ENCODE data around the gene OTUD4. TPM values are rescaled to one million over a fixed set of nuclear protein-coding genes. Genes with fewer than 3 reads are reported as not detected.
"Not testable (repeated sequence)": the region's sequence is repeated elsewhere in the genome, so short reads cannot be mapped to it uniquely, and the experiment has no call there.

Gene OTUD4, protein sequence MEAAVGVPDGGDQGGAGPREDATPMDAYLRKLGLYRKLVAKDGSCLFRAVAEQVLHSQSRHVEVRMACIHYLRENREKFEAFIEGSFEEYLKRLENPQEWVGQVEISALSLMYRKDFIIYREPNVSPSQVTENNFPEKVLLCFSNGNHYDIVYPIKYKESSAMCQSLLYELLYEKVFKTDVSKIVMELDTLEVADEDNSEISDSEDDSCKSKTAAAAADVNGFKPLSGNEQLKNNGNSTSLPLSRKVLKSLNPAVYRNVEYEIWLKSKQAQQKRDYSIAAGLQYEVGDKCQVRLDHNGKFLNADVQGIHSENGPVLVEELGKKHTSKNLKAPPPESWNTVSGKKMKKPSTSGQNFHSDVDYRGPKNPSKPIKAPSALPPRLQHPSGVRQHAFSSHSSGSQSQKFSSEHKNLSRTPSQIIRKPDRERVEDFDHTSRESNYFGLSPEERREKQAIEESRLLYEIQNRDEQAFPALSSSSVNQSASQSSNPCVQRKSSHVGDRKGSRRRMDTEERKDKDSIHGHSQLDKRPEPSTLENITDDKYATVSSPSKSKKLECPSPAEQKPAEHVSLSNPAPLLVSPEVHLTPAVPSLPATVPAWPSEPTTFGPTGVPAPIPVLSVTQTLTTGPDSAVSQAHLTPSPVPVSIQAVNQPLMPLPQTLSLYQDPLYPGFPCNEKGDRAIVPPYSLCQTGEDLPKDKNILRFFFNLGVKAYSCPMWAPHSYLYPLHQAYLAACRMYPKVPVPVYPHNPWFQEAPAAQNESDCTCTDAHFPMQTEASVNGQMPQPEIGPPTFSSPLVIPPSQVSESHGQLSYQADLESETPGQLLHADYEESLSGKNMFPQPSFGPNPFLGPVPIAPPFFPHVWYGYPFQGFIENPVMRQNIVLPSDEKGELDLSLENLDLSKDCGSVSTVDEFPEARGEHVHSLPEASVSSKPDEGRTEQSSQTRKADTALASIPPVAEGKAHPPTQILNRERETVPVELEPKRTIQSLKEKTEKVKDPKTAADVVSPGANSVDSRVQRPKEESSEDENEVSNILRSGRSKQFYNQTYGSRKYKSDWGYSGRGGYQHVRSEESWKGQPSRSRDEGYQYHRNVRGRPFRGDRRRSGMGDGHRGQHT
- polyA plus RNA-seq: 10 to 100 TPM in 1 of 4 donors, 1 to 10 TPM in 3; 7.3 to 31.4 (median 8.9) TPM
- long read RNA-seq, donor 1, full-length matches to known transcripts: 5 of 12 reads
- long read RNA-seq, donor 1, partial matches to known transcripts: 7 of 12 reads
- long read RNA-seq, donor 1, other reads (novel, unspliced or antisense): 0 of 12 reads
- long read RNA-seq, donor 2: 0 reads
- long read RNA-seq, donor 3: 0 reads
- long read RNA-seq, donor 4: 0 reads
- long read RNA-seq, donor 5: 0 reads
- long read RNA-seq, donor 6, full-length matches to known transcripts: 2 of 2 reads
- long read RNA-seq, donor 6, partial matches to known transcripts: 0 of 2 reads
- long read RNA-seq, donor 6, other reads (novel, unspliced or antisense): 0 of 2 reads
- long read RNA-seq, donor 7, full-length matches to known transcripts: 2 of 66 reads
- long read RNA-seq, donor 7, partial matches to known transcripts: 58 of 66 reads
- long read RNA-seq, donor 7, other reads (novel, unspliced or antisense): 6 of 66 reads
- long read RNA-seq, donor 8: 0 reads
- long read RNA-seq, donor 9: 0 reads
- long read RNA-seq, donor 10, full-length matches to known transcripts: 1 of 1 reads
- long read RNA-seq, donor 10, partial matches to known transcripts: 0 of 1 reads
- long read RNA-seq, donor 10, other reads (novel, unspliced or antisense): 0 of 1 reads

DNA sequence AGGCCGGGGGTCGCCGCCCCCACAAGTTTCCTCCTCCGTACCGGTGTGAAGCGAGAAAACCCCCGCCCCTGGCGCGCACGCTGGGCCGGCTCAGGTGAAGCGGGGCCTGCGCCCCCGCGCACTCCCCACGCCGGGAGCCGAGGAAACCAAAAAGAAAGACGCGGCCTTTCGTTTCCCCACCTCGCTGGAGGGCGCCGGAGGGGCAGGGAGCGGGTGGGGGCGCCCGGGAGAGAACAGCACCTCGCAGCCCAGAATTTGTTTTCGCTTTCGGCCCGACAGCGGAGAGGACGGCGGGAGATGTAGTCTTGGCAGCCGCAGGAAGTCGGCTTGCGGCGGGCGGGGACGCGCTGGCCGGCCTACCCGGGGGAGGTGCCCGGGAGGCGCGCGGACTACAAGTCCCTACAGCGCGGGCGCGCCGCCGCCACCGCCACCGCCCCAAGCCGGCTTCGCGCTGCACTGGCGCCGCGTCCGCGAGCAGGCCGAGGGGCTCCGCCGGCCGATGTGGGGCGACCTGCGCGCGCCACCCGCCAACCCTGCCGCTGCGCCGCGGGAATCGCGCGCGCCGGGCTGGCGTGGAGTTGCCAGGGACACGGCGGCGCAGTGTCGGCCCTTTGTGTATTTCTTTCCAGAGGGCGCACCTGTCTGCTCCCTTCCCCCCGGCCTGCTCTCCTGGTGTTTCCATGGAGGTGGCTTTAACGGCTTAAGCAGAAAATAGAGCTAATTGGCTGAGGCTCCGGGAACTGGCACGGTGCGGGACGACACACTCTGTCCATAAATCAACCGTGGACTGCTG is at the start of gene OTUD4:
OTUD4 (minus strand) TSS at position 292 of the 793 bp plus-strand sequence. CDS start 616 bp downstream, outside the sequence.
- Histone ChIP-seq H3K9me3 (ENCODE audit: control insufficient read depth in 2 of 2, insufficient read depth in 1 of 2, low read depth in 1 of 2, low read length in 1 of 2) (no peaks in the 10 kb centered on the region), H3K4me1 (ENCODE audit: control insufficient read depth in 3 of 3, insufficient read depth in 2 of 3, low read depth in 1 of 3, low read length in 2 of 3) (peaks cover 0 to 9% (median 8%) of the 10 kb centered on the region in 3 donors), H3K4me3 (ENCODE audit: low read depth in 1 of 3, low read length in 3 of 3) (peak within 1 kb of the TSS; percentile 76 to 87 (median 87)), H3K27me3 (ENCODE audit: control insufficient read depth in 3 of 3, insufficient read depth in 3 of 3, low read length in 3 of 3) (no peaks in the 10 kb centered on the region), H3K27ac (ENCODE audit: low read depth in 1 of 3, low read length in 2 of 3) (peak within 1 kb of the TSS; percentile 97 to 98 (median 98)), H3K36me3 (ENCODE audit: control insufficient read depth in 3 of 3, insufficient read depth in 2 of 3, low read depth in 1 of 3, low read length in 3 of 3) (peaks cover 0 to 3% (median 0%) of the 10 kb centered on the region in 3 donors)
- WGBS, 3 donors: 0 to 1% (median 0%) methylated on average over 60 to 94 of the region's 94 CpGs
- DNase-seq (peak; percentile 93 to 98), FAIRE-seq (no peak)

DNA sequence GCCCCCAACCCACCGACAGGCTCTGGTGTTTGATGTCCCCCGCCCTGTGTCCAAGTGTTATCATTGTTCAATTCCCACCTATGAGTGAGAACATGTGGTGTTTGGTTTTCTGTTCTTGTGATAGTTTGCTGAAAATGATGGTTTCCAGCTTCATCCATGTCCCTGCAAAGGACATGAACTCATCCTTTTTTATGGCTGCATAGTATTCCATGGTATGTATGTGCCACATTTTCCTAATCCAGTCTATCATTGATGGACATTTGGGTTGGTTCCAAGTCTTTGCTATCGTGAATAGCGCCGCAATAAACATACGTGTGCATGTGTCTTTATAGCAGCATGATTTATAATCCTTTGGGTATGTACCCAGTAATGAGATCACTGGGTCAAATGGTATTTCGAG is 42.8 kb upstream of the OTUD4 start:
- 68 to 81% (median 78%) methylated on average over 7 of the region's 7 CpGs for WGBS, 3 donors
- H3K4me3 ChIP-seq (ENCODE audit: low read depth in 1 of 3, low read length in 3 of 3); H3K4me1 ChIP-seq (ENCODE audit: control insufficient read depth in 3 of 3, insufficient read depth in 2 of 3, low read depth in 1 of 3, low read length in 2 of 3); DNase-seq; H3K36me3 ChIP-seq (ENCODE audit: control insufficient read depth in 3 of 3, insufficient read depth in 2 of 3, low read depth in 1 of 3, low read length in 3 of 3); H3K27ac ChIP-seq (ENCODE audit: low read depth in 1 of 3, low read length in 2 of 3); H3K9me3 ChIP-seq (ENCODE audit: control insufficient read depth in 2 of 2, insufficient read depth in 1 of 2, low read depth in 1 of 2, low read length in 1 of 2); H3K27me3 ChIP-seq (ENCODE audit: control insufficient read depth in 3 of 3, insufficient read depth in 3 of 3, low read length in 3 of 3); FAIRE-seq: not testable (repeated sequence)

DNA sequence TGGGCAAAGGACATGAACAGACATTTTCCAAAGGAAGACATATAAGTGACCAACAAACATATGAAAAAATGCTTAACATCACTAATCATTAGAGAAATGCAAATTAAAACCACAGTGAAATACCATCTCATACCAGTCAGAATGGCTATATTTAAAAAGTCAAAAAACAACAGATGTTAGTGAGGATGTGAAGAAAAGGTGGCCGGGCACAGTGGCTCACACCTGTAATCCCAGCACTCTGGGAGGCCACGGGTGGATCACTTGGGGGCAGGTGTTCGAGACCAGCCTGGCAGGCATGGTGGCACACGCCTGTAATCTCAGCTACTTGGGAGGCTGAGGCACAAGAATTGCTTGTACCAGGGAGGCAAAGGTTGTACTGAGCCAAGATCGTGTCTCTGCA is 41.1 kb upstream of the OTUD4 start:
- H3K9me3 ChIP-seq (ENCODE audit: control insufficient read depth in 2 of 2, insufficient read depth in 1 of 2, low read depth in 1 of 2, low read length in 1 of 2); DNase-seq; H3K4me1 ChIP-seq (ENCODE audit: control insufficient read depth in 3 of 3, insufficient read depth in 2 of 3, low read depth in 1 of 3, low read length in 2 of 3); H3K36me3 ChIP-seq (ENCODE audit: control insufficient read depth in 3 of 3, insufficient read depth in 2 of 3, low read depth in 1 of 3, low read length in 3 of 3); H3K4me3 ChIP-seq (ENCODE audit: low read depth in 1 of 3, low read length in 3 of 3); H3K27ac ChIP-seq (ENCODE audit: low read depth in 1 of 3, low read length in 2 of 3); H3K27me3 ChIP-seq (ENCODE audit: control insufficient read depth in 3 of 3, insufficient read depth in 3 of 3, low read length in 3 of 3); FAIRE-seq: not testable (repeated sequence)
- WGBS, 3 donors: 69 to 88% (median 77%) methylated on average over 5 of the region's 5 CpGs

DNA sequence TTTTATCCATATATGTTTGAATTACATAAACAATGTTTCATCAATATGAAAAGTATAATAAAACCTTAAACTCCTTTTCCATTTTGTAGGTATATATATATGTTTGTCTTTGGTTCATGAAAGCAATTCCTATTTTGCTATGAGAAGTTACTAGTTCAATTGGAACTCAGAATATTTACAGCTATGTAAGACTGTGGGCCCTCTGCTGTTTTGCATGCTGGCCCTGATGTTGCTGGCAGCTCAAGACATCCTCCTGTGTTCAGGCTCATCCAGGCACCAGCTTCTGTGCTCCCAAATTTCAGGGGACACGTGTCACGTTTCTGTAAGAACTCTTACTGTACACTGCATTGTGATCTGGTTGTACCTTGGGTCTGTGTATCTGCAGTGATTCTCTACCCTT is 38.7 kb upstream of the OTUD4 start:
- no peak overlapping the region for H3K27ac ChIP-seq (ENCODE audit: low read depth in 1 of 3, low read length in 2 of 3)
- no peaks in the 10 kb centered on the region for H3K4me1 ChIP-seq (ENCODE audit: control insufficient read depth in 3 of 3, insufficient read depth in 2 of 3, low read depth in 1 of 3, low read length in 2 of 3)
- no peak overlapping the region for H3K4me3 ChIP-seq (ENCODE audit: low read depth in 1 of 3, low read length in 3 of 3)
- no peaks in the 10 kb centered on the region for H3K36me3 ChIP-seq (ENCODE audit: control insufficient read depth in 3 of 3, insufficient read depth in 2 of 3, low read depth in 1 of 3, low read length in 3 of 3)
- H3K27me3 ChIP-seq (ENCODE audit: control insufficient read depth in 3 of 3, insufficient read depth in 3 of 3, low read length in 3 of 3): no peaks in the 10 kb centered on the region
- no peaks in the 10 kb centered on the region for H3K9me3 ChIP-seq (ENCODE audit: control insufficient read depth in 2 of 2, insufficient read depth in 1 of 2, low read depth in 1 of 2, low read length in 1 of 2)
- DNase-seq: no peak
- FAIRE-seq: no peak
- WGBS, 3 donors: 87 to 94% (median 87%) methylated on average over 2 of the region's 2 CpGs

DNA sequence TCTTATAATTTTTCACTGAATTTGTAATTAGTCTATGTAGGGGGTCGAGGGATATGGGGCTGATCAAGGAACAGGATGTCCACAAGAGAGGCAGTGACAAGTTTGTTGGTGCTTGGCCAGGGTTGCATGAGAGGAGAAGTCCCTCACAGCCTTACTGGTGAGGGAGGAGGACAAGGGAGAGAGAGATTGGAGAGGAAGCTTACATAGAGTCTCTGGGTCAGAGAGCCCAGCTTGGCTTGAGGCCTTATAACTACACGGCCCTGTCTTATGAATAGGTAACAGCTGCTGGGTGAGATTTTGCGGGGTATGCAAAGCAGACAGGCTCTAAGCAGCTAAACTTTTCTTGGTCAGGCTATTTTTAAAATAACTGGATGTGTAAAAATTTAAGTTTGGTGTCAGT is 37.9 kb upstream of the OTUD4 start:
- Histone ChIP-seq H3K9me3 (ENCODE audit: control insufficient read depth in 2 of 2, insufficient read depth in 1 of 2, low read depth in 1 of 2, low read length in 1 of 2) (no peaks in the 10 kb centered on the region), H3K4me3 (ENCODE audit: low read depth in 1 of 3, low read length in 3 of 3) (no peak overlapping the region), H3K36me3 (ENCODE audit: control insufficient read depth in 3 of 3, insufficient read depth in 2 of 3, low read depth in 1 of 3, low read length in 3 of 3) (no peaks in the 10 kb centered on the region), H3K4me1 (ENCODE audit: control insufficient read depth in 3 of 3, insufficient read depth in 2 of 3, low read depth in 1 of 3, low read length in 2 of 3) (no peaks in the 10 kb centered on the region), H3K27me3 (ENCODE audit: control insufficient read depth in 3 of 3, insufficient read depth in 3 of 3, low read length in 3 of 3) (no peaks in the 10 kb centered on the region), H3K27ac (ENCODE audit: low read depth in 1 of 3, low read length in 2 of 3) (no peak overlapping the region)
- no peak for DNase-seq
- FAIRE-seq: no peak
- 56 to 68% (median 56%) methylated on average over 3 of the region's 3 CpGs for WGBS, 3 donors

DNA sequence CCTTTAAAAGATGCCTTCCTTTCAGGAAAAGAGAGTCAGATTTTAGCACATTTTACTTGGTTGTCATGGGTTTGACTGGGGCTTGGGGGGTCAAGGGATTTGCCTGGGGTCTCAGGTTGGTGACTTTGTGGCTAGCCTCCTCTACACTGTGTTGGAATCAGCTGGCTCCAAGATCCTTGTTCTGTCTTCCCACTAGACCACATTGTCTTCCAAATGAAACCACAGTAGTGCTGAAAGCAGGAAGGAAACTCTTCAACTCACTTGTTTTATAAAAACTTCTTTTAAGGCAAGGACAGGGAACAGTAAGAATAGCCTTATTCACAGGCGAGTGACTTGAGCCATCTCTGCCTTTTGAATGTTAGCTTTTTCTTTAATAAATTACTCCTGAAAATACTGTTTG is 37.0 kb upstream of the OTUD4 start:
- Histone ChIP-seq H3K4me1 (ENCODE audit: control insufficient read depth in 3 of 3, insufficient read depth in 2 of 3, low read depth in 1 of 3, low read length in 2 of 3) (no peaks in the 10 kb centered on the region), H3K27ac (ENCODE audit: low read depth in 1 of 3, low read length in 2 of 3) (no peak overlapping the region), H3K27me3 (ENCODE audit: control insufficient read depth in 3 of 3, insufficient read depth in 3 of 3, low read length in 3 of 3) (no peaks in the 10 kb centered on the region), H3K36me3 (ENCODE audit: control insufficient read depth in 3 of 3, insufficient read depth in 2 of 3, low read depth in 1 of 3, low read length in 3 of 3) (no peaks in the 10 kb centered on the region), H3K9me3 (ENCODE audit: control insufficient read depth in 2 of 2, insufficient read depth in 1 of 2, low read depth in 1 of 2, low read length in 1 of 2) (no peaks in the 10 kb centered on the region), H3K4me3 (ENCODE audit: low read depth in 1 of 3, low read length in 3 of 3) (no peak overlapping the region)
- 73 to 80% (median 78%) methylated on average over 1 of the region's 1 CpG for WGBS, 3 donors
- DNase-seq (no peak), FAIRE-seq (no peak)

DNA sequence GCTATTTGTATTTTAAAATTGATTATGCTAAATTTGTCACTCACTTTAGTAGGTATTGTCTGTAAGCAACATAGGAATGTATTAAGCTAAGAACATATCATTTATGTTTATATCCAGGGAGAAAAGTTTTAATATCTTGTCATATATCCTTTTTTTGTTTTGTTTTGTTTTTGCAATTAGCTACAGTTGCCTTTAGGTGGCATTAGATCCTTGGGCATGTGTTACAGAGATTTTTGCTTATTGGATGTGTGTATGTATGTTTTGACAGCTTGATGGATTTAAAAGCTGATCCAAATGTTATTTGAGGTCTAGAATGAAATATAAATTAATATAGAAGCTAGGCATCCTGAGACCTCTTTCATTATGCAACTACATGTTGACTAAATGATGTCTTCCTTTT is 36.1 kb upstream of the OTUD4 start:
- DNase-seq (peak in 1 of 2 donors; percentile 15), FAIRE-seq (no peak)
- Histone ChIP-seq H3K27me3 (ENCODE audit: control insufficient read depth in 3 of 3, insufficient read depth in 3 of 3, low read length in 3 of 3) (no peaks in the 10 kb centered on the region), H3K4me3 (ENCODE audit: low read depth in 1 of 3, low read length in 3 of 3) (no peak overlapping the region), H3K9me3 (ENCODE audit: control insufficient read depth in 2 of 2, insufficient read depth in 1 of 2, low read depth in 1 of 2, low read length in 1 of 2) (no peaks in the 10 kb centered on the region), H3K27ac (ENCODE audit: low read depth in 1 of 3, low read length in 2 of 3) (no peak overlapping the region), H3K36me3 (ENCODE audit: control insufficient read depth in 3 of 3, insufficient read depth in 2 of 3, low read depth in 1 of 3, low read length in 3 of 3) (no peaks in the 10 kb centered on the region), H3K4me1 (ENCODE audit: control insufficient read depth in 3 of 3, insufficient read depth in 2 of 3, low read depth in 1 of 3, low read length in 2 of 3) (no peaks in the 10 kb centered on the region)

Data from small intestine (tissue), 16 donors.